ENCODE results near the gene MOCOS.
A peak's percentile ranks its signal among the peaks of the same experiment; 100 is the strongest.

The MOCOS gene

GRCh38 chr18:36284671-36285295 is 97.5 kb downstream of the MOCOS start:
- no peak overlapping the region for H3K4me3 Mint-ChIP-seq
- peaks cover 9% of the 10 kb centered on the region for H3K9me3 Mint-ChIP-seq
- peaks cover 19% of the 10 kb centered on the region for H3K27me3 Mint-ChIP-seq (ENCODE audit: low read depth)
- H3K27ac Mint-ChIP-seq, result no peak overlapping the region
- TF ChIP-seq CTCF (IDR thresholded peaks at IDR 0.05; ENCODE audit: unreplicated experiment in 3 of 3), result peak; percentile 85 to 93 (median 87)
- no peaks in the 10 kb centered on the region for H3K4me1 Mint-ChIP-seq
- H3K36me3 Mint-ChIP-seq (ENCODE audit: low read depth), result peaks cover 6% of the 10 kb centered on the region

- Mint-ChIP-seq H3K9me3 (peaks cover 19% of the 10 kb centered on the region), H3K4me3 (no peak overlapping the region), H3K4me1 (no peaks in the 10 kb centered on the region), H3K27ac (no peak overlapping the region), H3K27me3 (ENCODE audit: low read depth) (peaks cover 8% of the 10 kb centered on the region), H3K36me3 (ENCODE audit: low read depth) (peaks cover 6% of the 10 kb centered on the region)
- TF ChIP-seq CTCF (IDR thresholded peaks at IDR 0.05; ENCODE audit: unreplicated experiment in 3 of 3), result no peak
Observed at GRCh38 chr18:36287653-36288052, 100.4 kb downstream of the MOCOS start.

- no peaks in the 10 kb centered on the region for H3K4me1 Mint-ChIP-seq
- H3K4me3 Mint-ChIP-seq, result no peak overlapping the region
- no peak overlapping the region for H3K27ac Mint-ChIP-seq
- peaks cover 6% of the 10 kb centered on the region for H3K36me3 Mint-ChIP-seq (ENCODE audit: low read depth)
- no peak for TF ChIP-seq CTCF (IDR thresholded peaks at IDR 0.05; ENCODE audit: unreplicated experiment in 3 of 3)
- H3K9me3 Mint-ChIP-seq, result peaks cover 19% of the 10 kb centered on the region
- H3K27me3 Mint-ChIP-seq (ENCODE audit: low read depth), result peaks cover 8% of the 10 kb centered on the region
Observed at GRCh38 chr18:36288689-36289088, 101.4 kb downstream of the MOCOS start.

GRCh38 chr18:36294031-36294430 is 106.7 kb downstream of the MOCOS start:
- Mint-ChIP-seq H3K9me3 (peaks cover 13% of the 10 kb centered on the region), H3K4me3 (no peak overlapping the region), H3K27me3 (ENCODE audit: low read depth) (peaks cover 4% of the 10 kb centered on the region), H3K4me1 (peaks cover 3% of the 10 kb centered on the region), H3K36me3 (ENCODE audit: low read depth) (no peaks in the 10 kb centered on the region), H3K27ac (no peak overlapping the region)
- TF ChIP-seq CTCF (IDR thresholded peaks at IDR 0.05; ENCODE audit: unreplicated experiment in 3 of 3), result no peak

GRCh38 chr18:36295214-36295613 is 107.9 kb downstream of the MOCOS start:
- H3K27me3 Mint-ChIP-seq (ENCODE audit: low read depth), result peaks cover 14% of the 10 kb centered on the region
- no peak overlapping the region for H3K27ac Mint-ChIP-seq
- H3K4me3 Mint-ChIP-seq, result no peak overlapping the region
- no peaks in the 10 kb centered on the region for H3K36me3 Mint-ChIP-seq (ENCODE audit: low read depth)
- peaks cover 12% of the 10 kb centered on the region for H3K4me1 Mint-ChIP-seq
- no peak for TF ChIP-seq CTCF (IDR thresholded peaks at IDR 0.05; ENCODE audit: unreplicated experiment in 3 of 3)
- peaks cover 6% of the 10 kb centered on the region for H3K9me3 Mint-ChIP-seq

- H3K9me3 Mint-ChIP-seq, result peaks cover 6% of the 10 kb centered on the region
- no peaks in the 10 kb centered on the region for H3K36me3 Mint-ChIP-seq (ENCODE audit: low read depth)
- TF ChIP-seq CTCF (IDR thresholded peaks at IDR 0.05; ENCODE audit: unreplicated experiment in 3 of 3), result no peak
- no peak overlapping the region for H3K27ac Mint-ChIP-seq
- H3K4me1 Mint-ChIP-seq, result peaks cover 12% of the 10 kb centered on the region
- peaks cover 17% of the 10 kb centered on the region for H3K27me3 Mint-ChIP-seq (ENCODE audit: low read depth)
- H3K4me3 Mint-ChIP-seq, result no peak overlapping the region
Observed at GRCh38 chr18:36295880-36296301, 108.6 kb downstream of the MOCOS start.
